ENCODE results near the gene AK8.

AK8 gene

GRCh38 chr9:132679946-132680625 lies 198.0 kb downstream of the AK8 start:
- H3K4me3 ChIP-seq (ENCODE audit: low read depth, low read length) = no peak overlapping the region
- no peak for DNase-seq
- H3K4me1 ChIP-seq = no peaks in the 10 kb centered on the region
- H3K9me3 ChIP-seq = no peaks in the 10 kb centered on the region
- H3K36me3 ChIP-seq = peaks cover 75% of the 10 kb centered on the region
- TF ChIP-seq CTCF (IDR thresholded peaks at IDR 0.05; ENCODE audit: low read depth, low read length) = no peak
- no peaks in the 10 kb centered on the region for H3K27me3 ChIP-seq

GRCh38 chr9:132677976-132678375 lies 200.1 kb downstream of the AK8 start:
- no peaks in the 10 kb centered on the region for H3K27me3 ChIP-seq
- peaks cover 64% of the 10 kb centered on the region for H3K36me3 ChIP-seq
- DNase-seq = no peak
- H3K9me3 ChIP-seq = no peaks in the 10 kb centered on the region
- H3K4me3 ChIP-seq (ENCODE audit: low read depth, low read length) = no peak overlapping the region
- TF ChIP-seq CTCF (IDR thresholded peaks at IDR 0.05; ENCODE audit: low read depth, low read length) = no peak
- no peaks in the 10 kb centered on the region for H3K4me1 ChIP-seq
